Measurements from ENCODE around the gene KLF13.

Gene KLF13

GRCh38 chr15:31316135-31316795 lies 10.4 kb upstream of the KLF13 start:
- DNase-seq (ENCODE audit: low read depth, low spot score) = no peak

- no peak for DNase-seq (ENCODE audit: low read depth, low spot score)
Observed at GRCh38 chr15:31317017-31317416, 9.6 kb upstream of the KLF13 start.

DNA sequence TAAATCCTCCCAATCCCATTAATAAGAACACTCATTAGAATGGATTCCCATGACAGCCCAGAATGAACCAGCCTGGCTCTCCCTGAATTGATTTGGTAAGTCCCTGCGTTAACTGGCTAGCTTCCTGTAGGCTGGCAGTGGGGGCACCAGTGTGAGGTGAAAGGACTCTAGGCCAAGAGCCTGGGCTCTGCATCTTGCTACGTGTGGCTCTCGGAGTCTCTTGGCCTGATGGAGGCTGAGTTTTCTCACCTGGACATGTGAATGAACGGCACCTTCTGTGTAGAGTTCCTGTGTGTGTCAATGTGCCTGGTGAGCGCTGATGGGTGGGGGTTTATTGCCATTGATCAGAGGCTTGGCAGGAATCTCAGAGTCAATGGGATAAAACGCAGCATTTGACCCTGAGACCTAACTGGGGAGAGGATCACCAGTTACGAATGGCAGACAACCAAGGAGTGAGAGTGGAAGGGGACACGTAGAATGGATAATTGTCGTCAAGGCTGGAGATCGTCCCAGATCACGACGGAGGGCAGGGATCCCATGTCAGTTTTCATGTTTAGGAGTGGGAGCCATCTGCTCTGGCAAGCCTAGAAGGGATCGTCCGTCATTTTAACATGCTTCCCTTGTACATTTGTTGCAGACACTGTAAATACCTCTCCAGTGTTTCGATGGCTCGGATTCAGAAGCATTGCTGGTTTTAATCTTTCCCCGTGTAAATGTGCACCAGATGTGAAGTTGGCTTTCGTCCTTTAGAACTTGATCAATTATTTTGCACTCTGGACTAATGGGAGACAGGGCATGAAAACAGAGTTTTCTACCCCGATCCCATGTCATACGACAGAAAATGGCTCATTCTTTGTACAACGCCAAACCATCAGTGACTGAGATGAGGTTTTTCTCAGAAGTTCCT lies 9.0 kb upstream of the KLF13 start:
- no peak for DNase-seq (ENCODE audit: low read depth, low spot score)

DNA sequence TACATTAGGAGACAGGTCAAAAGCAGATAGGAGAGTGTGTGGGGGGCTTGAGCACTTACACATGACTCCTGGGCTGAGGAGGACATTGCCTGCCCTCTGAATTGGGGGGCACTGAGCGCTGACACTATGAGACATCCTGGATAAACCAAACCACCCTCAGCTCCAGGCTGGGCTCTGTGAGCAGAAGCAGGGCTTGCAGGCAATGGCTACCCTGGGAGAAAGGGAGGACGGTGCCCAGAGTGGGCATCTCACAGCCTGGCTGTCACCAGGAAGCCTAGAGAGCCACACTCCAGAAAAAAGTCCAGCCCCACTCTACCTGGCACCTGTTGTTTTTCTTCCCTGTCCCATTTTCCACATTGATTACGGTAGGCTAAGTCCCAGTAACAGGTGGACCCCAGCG lies 8.2 kb upstream of the KLF13 start:
- no peak for DNase-seq (ENCODE audit: low read depth, low spot score)

GRCh38 chr15:31320022-31320421 lies 6.6 kb upstream of the KLF13 start:
- DNase-seq (ENCODE audit: low read depth, low spot score) = no peak

DNA sequence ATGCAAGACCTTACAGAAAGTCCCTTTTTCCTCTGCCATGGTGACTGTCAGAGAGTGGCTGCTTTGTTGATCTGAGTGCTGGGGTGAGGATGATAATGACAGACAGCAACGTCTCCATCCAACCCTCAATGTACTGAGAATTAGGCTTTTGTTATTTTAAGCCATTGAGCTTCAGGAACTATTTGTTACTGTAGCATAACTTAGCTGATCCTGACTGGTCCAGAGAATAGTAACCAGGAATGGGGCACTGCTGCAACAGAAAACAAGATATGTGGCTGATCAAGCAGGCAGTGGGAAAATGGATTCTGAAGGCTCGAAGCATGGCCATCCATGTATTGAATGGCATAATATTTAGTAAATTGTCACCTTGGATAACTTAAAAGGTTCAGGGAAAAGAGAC lies 5.2 kb upstream of the KLF13 start:
- no peak for DNase-seq (ENCODE audit: low read depth, low spot score)

DNA sequence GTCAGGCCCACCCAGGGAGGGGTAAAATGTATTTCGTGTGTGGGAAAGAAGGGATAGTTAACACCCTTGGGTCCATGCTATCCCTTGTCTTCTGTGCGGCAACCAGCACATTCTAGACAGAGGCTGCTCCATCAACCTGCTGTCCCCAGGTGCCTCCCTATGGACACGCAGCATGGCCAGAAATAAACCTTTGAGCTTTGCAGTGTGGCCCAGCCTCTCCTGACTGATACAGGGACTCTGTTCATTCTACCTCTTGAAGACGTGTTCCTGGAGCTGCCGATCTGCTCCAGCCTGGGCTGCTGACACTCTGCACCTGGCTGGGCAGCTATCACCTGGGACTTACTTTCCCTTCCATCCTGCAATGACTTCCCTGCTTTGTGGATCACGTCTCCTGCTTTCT lies 4.1 kb upstream of the KLF13 start:
- DNase-seq (ENCODE audit: low read depth, low spot score) = no peak

GRCh38 chr15:31323627-31324026 lies 3.0 kb upstream of the KLF13 start:
- no peak for DNase-seq (ENCODE audit: low read depth, low spot score)

- no peak for DNase-seq (ENCODE audit: low read depth, low spot score)
Observed at GRCh38 chr15:31324186-31324585, 2.4 kb upstream of the KLF13 start.

- no peak for DNase-seq (ENCODE audit: low read depth, low spot score)
Observed at GRCh38 chr15:31324806-31325594, 1.6 kb upstream of the KLF13 start.

- no peak for DNase-seq (ENCODE audit: low read depth, low spot score)
Observed at GRCh38 chr15:31325595-31326155, 960 bp upstream of the KLF13 start.

DNA sequence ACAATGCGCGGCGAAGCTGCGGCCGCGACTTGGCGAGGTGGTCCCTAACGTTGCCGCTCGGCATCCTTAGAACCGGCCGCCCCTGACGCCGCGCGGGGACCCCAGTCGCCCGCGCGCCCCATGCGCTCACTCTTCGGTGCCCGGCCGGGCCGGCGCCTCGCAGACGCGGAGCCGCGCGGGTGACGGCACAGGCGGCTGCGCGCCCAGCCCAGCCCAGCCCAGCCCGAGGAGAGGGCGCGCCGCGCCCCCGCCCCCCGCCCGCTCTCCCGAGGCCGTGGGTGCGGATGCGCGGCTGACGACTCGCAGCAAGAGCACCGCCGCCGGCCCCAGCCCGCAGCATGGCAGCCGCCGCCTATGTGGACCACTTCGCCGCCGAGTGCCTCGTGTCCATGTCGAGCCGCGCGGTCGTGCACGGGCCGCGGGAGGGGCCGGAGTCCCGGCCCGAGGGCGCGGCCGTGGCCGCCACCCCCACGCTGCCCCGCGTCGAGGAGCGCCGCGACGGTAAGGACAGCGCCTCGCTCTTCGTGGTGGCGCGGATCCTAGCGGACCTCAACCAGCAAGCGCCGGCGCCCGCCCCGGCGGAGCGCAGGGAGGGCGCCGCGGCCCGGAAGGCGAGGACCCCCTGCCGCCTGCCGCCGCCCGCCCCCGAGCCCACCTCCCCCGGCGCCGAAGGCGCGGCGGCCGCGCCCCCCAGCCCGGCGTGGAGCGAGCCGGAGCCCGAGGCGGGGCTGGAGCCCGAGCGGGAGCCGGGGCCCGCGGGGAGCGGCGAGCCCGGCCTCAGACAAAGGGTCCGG lies 437 bp downstream of the KLF13 start:
- DNase-seq (ENCODE audit: low read depth, low spot score) = peak; percentile 17

GRCh38 chr15:31327669-31328427 lies 1.2 kb downstream of the KLF13 start:
- peak; percentile 23 for DNase-seq (ENCODE audit: low read depth, low spot score)

DNA sequence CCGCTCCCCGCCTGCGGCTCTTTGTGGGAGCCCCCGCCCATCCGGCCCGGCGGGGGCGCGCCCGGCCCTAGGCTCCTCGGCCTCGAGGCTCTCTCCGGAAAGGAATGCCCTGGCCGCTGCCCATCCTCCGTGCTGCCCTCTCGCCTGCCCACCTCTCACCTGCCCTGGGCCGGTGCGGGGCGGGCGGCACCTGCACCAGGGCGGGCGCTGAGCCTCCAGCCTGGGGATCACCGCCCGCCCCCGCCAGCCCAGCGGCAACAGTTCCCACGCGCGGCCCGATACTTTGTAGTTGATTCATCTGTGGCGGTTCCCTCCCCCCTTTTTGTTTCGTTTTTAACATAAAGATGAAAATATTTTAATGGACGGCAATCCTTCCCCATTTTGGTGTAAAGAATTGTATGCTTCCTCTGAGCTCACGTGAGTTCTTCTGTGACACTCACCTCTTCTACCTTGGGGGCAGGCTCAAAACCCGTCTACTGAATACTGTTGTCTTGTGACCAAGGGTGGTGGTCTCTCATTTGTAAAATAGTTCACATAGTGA lies 1.9 kb downstream of the KLF13 start:
- peak; percentile 65 for DNase-seq (ENCODE audit: low read depth, low spot score)

DNA sequence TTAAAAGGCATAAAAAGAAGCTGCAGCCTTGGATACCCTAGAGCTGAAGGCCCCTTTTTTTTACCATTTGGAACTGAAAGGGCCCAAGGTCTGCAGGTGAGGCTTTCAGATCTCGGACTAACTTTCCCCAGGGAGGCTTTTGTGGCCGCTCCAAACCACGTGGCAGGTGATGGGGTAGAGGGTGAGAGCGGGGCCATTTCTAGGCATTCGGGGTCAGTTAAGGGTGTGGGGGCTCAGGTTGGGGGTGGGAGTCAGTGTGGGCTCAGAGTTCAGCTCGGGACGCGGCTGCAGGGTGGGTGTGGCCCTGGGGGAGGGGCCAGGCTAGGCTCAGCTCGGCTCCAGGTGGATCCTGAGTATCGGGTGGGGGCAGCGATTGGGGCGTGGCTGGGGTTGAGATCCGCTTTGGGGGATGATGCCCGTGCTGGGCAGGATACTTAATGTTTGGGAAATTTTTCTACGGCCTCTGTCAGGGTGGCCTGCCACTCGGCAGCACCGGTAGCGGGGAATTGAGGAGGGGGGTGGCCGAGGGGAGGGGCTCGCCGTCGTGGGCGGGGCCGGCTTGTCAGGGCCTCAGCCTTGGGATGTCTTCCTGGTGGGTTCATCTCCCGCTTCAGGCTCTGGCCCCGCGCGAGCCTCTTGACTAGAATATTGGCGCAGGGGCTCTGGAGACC lies 2.5 kb downstream of the KLF13 start:
- DNase-seq (ENCODE audit: low read depth, low spot score) = no peak

DNA sequence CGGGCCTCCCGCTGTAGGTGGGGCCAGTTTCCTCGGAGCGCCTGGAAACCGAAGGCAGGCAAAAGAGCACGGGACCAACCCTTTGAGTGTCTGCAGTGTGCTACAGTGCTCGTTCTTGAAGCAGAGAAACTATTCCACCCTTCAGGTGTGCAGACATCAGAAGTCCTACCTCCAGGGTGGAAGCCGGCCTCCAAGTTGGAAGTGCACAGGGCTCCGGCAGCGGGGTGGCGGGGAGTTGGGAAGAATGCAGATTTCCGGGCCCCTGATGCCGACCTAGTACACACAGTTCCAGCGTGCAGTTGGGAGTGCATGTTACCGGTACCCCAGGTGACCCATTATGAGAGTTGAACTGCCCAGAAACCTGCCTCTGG lies 3.0 kb downstream of the KLF13 start:
- DNase-seq (ENCODE audit: low read depth, low spot score) = no peak

DNA sequence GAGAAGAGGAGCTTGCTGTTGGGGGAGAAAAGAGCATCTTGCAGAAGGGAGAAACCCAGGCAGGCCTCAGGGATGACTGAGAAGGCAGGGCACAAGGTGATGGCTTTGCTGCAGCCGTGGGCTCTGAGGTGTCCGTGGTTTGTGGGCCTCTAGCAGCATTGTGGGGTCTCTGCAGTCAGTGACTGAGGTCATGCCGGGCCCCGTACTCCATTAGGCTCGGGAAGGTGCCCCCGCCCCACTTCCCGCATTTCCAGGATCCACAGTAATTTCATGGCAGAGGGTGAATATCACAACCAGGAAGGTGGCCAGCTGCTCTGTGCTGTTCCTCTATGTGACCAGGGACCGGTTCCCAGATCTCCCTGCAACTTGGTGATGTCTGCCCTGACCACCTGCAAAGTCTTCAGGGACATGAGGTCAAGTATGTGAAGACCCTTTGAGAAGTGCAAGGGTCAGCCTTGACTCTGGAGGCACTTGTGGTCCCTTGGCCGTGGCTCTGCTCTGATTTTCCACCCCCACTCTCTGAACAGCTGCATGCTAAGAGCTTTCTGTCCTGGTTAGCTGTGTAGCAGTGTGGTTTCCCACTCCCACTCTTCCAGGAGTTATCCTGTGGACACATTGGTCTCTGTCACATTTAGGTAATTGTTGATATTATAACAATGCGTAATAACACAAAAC lies 3.6 kb downstream of the KLF13 start:
- DNase-seq (ENCODE audit: low read depth, low spot score) = no peak

DNA sequence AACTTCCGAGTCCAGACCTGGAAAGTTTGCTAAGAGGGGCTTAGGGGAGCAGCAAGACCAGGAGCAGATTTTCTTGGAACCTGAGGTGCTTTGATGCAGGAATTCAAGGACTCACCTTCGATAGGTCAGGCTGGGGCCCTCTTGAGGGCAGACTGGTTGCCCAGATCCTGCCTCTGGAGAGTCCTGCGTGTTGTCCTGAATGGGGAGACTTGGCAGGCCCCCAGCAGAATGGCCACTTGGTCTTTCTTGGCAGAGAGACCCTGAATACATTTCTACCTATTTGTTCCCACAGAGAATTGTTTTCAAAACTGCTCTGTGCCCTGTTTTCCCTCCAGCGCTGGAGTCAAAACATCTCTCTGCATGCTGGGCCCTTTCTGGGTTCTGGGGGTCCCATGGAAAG lies 4.2 kb downstream of the KLF13 start:
- DNase-seq (ENCODE audit: low read depth, low spot score) = no peak

DNA sequence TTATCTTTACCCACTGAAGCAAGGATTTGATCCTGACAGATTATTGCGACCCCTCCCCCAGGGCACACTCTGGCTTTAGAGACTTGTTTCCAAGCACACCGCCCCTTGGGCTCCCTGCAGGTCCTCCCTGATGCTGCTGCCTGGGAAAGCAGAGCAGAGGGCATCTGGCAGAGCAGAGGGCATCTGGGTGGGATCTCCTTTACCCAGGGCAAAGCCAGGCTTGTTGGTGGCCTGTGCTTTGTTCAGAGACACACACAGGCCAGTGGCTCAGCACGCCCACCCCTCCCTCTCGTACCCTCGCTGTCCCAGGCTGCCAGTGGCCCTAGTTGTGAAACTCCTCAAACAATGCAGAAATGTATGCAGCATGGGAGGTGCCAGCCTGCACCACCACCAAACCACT lies 4.8 kb downstream of the KLF13 start:
- DNase-seq (ENCODE audit: low read depth, low spot score) = no peak

Data from activated naive CD8-positive, alpha-beta T cell treated with anti-CD3 and anti-CD28 coated beads, Interleukin-2, amount 50 U/mL, for 16 hours (primary cell).